ENCODE data around the gene MCHR1.

- TF ChIP-seq USF2 (IDR thresholded peaks at IDR 0.05; ENCODE audit: low read depth, low read length) (no peak), CTCF (conservative IDR thresholded peaks at IDR 0.05; ENCODE audit: low read depth, low read length) (no peak), POLR2A (IDR thresholded peaks at IDR 0.05; ENCODE audit: low read depth, low read length) (no peak), RAD21 (IDR thresholded peaks at IDR 0.05; ENCODE audit: low read length) (no peak), RFX5 (IDR thresholded peaks at IDR 0.05; ENCODE audit: low read depth, low read length) (no peak), CEBPB (IDR thresholded peaks at IDR 0.05; ENCODE audit: low read depth, low read length) (no peak)
These were observed 2.6 kb upstream of the MCHR1 start for GRCh38 chr22:40676644-40677043.
